Measurements from ENCODE around the gene GIPC1.

Gene GIPC1

GRCh38 chr19:14487370-14488125 is 8.4 kb downstream of the GIPC1 start:
- TF ChIP-seq, protein P1, sequence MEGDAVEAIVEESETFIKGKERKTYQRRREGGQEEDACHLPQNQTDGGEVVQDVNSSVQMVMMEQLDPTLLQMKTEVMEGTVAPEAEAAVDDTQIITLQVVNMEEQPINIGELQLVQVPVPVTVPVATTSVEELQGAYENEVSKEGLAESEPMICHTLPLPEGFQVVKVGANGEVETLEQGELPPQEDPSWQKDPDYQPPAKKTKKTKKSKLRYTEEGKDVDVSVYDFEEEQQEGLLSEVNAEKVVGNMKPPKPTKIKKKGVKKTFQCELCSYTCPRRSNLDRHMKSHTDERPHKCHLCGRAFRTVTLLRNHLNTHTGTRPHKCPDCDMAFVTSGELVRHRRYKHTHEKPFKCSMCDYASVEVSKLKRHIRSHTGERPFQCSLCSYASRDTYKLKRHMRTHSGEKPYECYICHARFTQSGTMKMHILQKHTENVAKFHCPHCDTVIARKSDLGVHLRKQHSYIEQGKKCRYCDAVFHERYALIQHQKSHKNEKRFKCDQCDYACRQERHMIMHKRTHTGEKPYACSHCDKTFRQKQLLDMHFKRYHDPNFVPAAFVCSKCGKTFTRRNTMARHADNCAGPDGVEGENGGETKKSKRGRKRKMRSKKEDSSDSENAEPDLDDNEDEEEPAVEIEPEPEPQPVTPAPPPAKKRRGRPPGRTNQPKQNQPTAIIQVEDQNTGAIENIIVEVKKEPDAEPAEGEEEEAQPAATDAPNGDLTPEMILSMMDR (IDR thresholded peaks at IDR 0.05), result no peak
- no peak for TF ChIP-seq ZFX (IDR thresholded peaks at IDR 0.05; ENCODE audit: borderline replicate concordance)
- H3K27ac ChIP-seq, result no peak overlapping the region

DNA sequence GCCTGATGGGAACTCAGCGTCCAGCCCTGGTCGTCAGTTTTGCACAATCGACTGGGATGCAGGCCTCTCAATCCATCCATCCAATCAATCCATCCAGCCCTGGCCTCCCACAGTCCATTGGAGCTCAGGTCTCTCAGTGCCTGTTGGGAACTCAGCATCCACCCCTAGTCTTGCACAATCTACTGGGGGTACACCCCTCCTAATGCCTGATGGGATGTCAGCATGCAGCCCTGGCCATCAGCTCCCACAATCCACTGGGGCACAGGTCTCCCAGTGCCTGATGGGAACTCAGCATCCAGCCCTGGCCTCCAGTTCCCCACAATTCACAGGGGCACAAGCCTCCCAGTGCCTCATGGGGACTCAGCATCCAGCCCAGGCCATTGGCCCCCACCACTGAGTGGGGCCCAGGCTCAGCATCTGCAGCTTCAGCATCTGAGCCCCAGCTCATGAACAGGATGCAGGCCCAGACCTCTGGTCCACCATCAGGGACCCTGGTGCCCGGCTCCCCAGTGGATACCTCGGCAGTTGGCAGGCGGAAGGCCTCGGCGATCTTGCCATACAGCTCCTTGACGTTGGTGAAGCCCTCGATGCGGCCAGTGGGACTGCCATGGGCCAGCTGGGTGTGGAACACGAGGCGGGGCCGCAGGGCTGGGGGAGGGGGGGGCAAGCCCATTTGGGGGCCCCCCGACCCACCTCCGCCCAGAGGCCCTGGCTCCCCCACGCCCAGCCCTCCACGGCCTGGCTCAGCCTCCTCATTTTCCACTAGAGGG is 13.6 kb downstream of the GIPC1 start:
- TF ChIP-seq, protein P1 (IDR thresholded peaks at IDR 0.05), result no peak
- TF ChIP-seq ZFX (IDR thresholded peaks at IDR 0.05; ENCODE audit: borderline replicate concordance), result no peak
- H3K27ac ChIP-seq, result no peak overlapping the region

DNA sequence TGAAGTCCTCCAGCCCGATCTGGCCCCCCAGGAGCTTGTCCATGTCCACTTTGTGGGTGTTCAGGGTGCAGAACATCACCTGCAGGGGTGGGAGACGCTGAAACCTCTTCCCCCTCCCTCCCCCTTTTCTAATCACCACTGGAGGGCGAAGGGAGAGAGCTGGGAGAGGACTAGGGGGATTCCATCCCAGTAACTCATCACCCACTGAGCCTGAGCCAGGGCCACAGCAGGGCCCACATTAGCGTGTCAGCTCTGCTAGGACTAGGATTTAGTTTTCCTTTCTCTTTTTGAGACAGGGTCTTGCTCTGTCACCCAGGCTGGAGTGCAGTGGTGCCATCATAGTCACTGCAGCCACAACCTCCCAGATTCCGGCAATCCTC is 15.2 kb downstream of the GIPC1 start:
- H3K27ac ChIP-seq, result no peak overlapping the region
- TF ChIP-seq, protein P1 (IDR thresholded peaks at IDR 0.05), result no peak
- TF ChIP-seq ZFX (IDR thresholded peaks at IDR 0.05; ENCODE audit: borderline replicate concordance), result no peak

GRCh38 chr19:14479975-14480699 is 15.8 kb downstream of the GIPC1 start:
- TF ChIP-seq ZFX (IDR thresholded peaks at IDR 0.05; ENCODE audit: borderline replicate concordance), result no peak
- TF ChIP-seq, protein P1 (IDR thresholded peaks at IDR 0.05), result peak; percentile 97
- H3K27ac ChIP-seq, result no peak overlapping the region

- H3K27ac ChIP-seq, result no peak overlapping the region
- TF ChIP-seq, protein P1 (IDR thresholded peaks at IDR 0.05), result no peak
- no peak for TF ChIP-seq ZFX (IDR thresholded peaks at IDR 0.05; ENCODE audit: borderline replicate concordance)
Observed at GRCh38 chr19:14479309-14479974, 16.5 kb downstream of the GIPC1 start.

- TF ChIP-seq, protein P1 (IDR thresholded peaks at IDR 0.05), result no peak
- no peak for TF ChIP-seq ZFX (IDR thresholded peaks at IDR 0.05; ENCODE audit: borderline replicate concordance)
Observed at GRCh38 chr19:14478113-14478545, 17.8 kb downstream of the GIPC1 start.

More at GRCh38 chr19:14478113-14478545, 17.8 kb downstream of the GIPC1 start:
- no peak overlapping the region for H3K27ac ChIP-seq

Measured in 22Rv1 (cell line).